MM.1S (cell line): ENCODE measurements around the gene SYNGR2.

Source experiments
- DNase-seq: peaks from one replicate; pipeline ENCODE4 v3.0.0-alpha.2; 2015
- H2AFZ ChIP-seq: fragments of 300-600 bp; sonication (generic); 2 replicates; pipeline ENCODE4 v1.6.0; 2016; ENCODE audit warnings: antibody characterized with exemption, low read length
- H3F3A ChIP-seq: fragments of 300-600 bp; sonication (generic); 2 replicates; pipeline ENCODE4 v1.6.1; 2016; ENCODE audit warnings: mild to moderate bottlenecking, antibody characterized with exemption, low read length, moderate library complexity, mixed read lengths; ENCODE audit not compliant: insufficient read depth
- H3K27ac ChIP-seq: fragments of 300-600 bp; sonication (generic); 2 replicates; pipeline ENCODE4 v1.5.1; 2016; ENCODE audit warnings: mild to moderate bottlenecking, low read length
- H3K27me3 ChIP-seq: fragments of 300-600 bp; sonication (generic); replicated peaks from 2 replicates; pipeline ENCODE4 v1.6.0; 2016; ENCODE audit warnings: low read length; ENCODE audit not compliant: insufficient read depth
- H3K36me3 ChIP-seq: fragments of 300-600 bp; sonication (generic); replicated peaks from 2 replicates; pipeline ENCODE4 v1.6.1; 2016; ENCODE audit warnings: mild to moderate bottlenecking, low read length, mixed read lengths; ENCODE audit not compliant: insufficient read depth
- H3K4me1 ChIP-seq: fragments of 300-600 bp; sonication (generic); 2 replicates; pipeline ENCODE4 v1.6.1; 2016; ENCODE audit warnings: low read length, mixed read lengths
- H3K4me2 ChIP-seq: fragments of 300-600 bp; sonication (generic); 2 replicates; pipeline ENCODE4 v1.6.0; 2016; ENCODE audit warnings: low read depth, low read length
- H3K4me3 ChIP-seq: fragments of 300-600 bp; sonication (generic); 2 replicates; pipeline ENCODE4 v1.5.1; 2016; ENCODE audit warnings: low read length, mixed read lengths
- H3K79me2 ChIP-seq: fragments of 300-600 bp; sonication (generic); 2 replicates; pipeline ENCODE4 v1.6.1; 2016; ENCODE audit warnings: mixed run types, low read length, mixed read lengths
- H3K9ac ChIP-seq: fragments of 300-600 bp; sonication (generic); 2 replicates; pipeline ENCODE4 v1.6.1; 2016; ENCODE audit warnings: low read length, mixed read lengths
- H3K9me2 ChIP-seq: fragments of 300-600 bp; sonication (generic); replicated peaks from 2 replicates; pipeline ENCODE4 v1.6.1; 2016; ENCODE audit warnings: mild to moderate bottlenecking, low read length, mixed read lengths; ENCODE audit not compliant: insufficient read depth
- H3K9me3 ChIP-seq: fragments of 300-600 bp; sonication (generic); replicated peaks from 2 replicates; pipeline ENCODE4 v1.6.1; 2016; ENCODE audit warnings: mild to moderate bottlenecking, low read length, mixed read lengths; ENCODE audit not compliant: insufficient read depth
- H4K20me1 ChIP-seq: fragments of 300-600 bp; sonication (generic); 2 replicates; pipeline ENCODE4 v1.6.1; 2016; ENCODE audit warnings: mild to moderate bottlenecking, low read length, moderate library complexity, mixed read lengths; ENCODE audit not compliant: insufficient read depth
- EZH2 ChIP-seq: fragments of 300-600 bp; sonication (generic); optimal IDR thresholded peaks from 2 replicates; pipeline ENCODE3; 2017; ENCODE audit warnings: low read depth, mild to moderate bottlenecking, antibody characterized with exemption, low read length, mixed read lengths
- EZH2phosphoT487 ChIP-seq: fragments of 300-600 bp; sonication (generic); IDR thresholded peaks from 2 replicates; pipeline ENCODE4 v1.6.1; 2018; ENCODE audit warnings: antibody characterized with exemption, low read length
- TF ChIP-seq, protein P1 (sequence below): fragments of 300-600 bp; sonication (generic); IDR thresholded peaks from 2 replicates; pipeline ENCODE4 v1.5.1; 2016; ENCODE audit warnings: antibody characterized with exemption, low read length, mixed read lengths

Gene SYNGR2

DNA sequence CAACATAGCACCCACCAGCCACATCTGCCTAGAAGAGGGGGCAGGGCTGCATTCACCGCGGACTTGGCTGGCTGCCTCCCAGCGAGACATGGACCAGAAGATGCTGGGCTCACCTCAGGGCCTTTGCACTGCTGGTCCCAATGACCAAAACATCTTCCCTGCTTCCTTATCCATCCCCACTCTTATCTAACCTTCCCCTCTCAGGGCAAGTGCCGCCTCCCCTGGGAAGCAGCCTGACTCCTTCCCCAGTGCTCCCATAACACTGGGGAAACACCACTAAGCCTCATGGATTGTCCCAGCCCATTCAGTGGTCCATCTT is 45.5 kb upstream of the SYNGR2 start:
- peaks cover 16% of the 10 kb centered on the region for H3F3A ChIP-seq
- 0 out of 2 replicates have a peak, but pooled peaks cover 6% of the 10 kb centered on the region for H3K36me3 ChIP-seq
- H3K4me1 ChIP-seq, result peaks cover 42% of the 10 kb centered on the region
- H2AFZ ChIP-seq, result no peak overlapping the region
- peak overlapping the region; percentile 81; the same call in 1 of the 2 replicates for H3K27ac ChIP-seq
- H3K4me2 ChIP-seq, result peak overlapping the region; percentile 85
- H3K4me3 ChIP-seq, result no peak overlapping the region
- no peaks in the 10 kb centered on the region for H3K9me2 ChIP-seq
- TF ChIP-seq, protein P1, sequence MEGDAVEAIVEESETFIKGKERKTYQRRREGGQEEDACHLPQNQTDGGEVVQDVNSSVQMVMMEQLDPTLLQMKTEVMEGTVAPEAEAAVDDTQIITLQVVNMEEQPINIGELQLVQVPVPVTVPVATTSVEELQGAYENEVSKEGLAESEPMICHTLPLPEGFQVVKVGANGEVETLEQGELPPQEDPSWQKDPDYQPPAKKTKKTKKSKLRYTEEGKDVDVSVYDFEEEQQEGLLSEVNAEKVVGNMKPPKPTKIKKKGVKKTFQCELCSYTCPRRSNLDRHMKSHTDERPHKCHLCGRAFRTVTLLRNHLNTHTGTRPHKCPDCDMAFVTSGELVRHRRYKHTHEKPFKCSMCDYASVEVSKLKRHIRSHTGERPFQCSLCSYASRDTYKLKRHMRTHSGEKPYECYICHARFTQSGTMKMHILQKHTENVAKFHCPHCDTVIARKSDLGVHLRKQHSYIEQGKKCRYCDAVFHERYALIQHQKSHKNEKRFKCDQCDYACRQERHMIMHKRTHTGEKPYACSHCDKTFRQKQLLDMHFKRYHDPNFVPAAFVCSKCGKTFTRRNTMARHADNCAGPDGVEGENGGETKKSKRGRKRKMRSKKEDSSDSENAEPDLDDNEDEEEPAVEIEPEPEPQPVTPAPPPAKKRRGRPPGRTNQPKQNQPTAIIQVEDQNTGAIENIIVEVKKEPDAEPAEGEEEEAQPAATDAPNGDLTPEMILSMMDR, result no peak
- no peak for TF ChIP-seq EZH2phosphoT487
- no peak for TF ChIP-seq EZH2
- no peaks in the 10 kb centered on the region for H3K27me3 ChIP-seq
- no peaks in the 10 kb centered on the region for H3K9me3 ChIP-seq
- peak overlapping the region; percentile 6; the same call in 1 of the 2 replicates for H3K9ac ChIP-seq
- H4K20me1 ChIP-seq, result no peaks in the 10 kb centered on the region
- no peak for DNase-seq
- H3K79me2 ChIP-seq, result peaks cover 88% of the 10 kb centered on the region

DNA sequence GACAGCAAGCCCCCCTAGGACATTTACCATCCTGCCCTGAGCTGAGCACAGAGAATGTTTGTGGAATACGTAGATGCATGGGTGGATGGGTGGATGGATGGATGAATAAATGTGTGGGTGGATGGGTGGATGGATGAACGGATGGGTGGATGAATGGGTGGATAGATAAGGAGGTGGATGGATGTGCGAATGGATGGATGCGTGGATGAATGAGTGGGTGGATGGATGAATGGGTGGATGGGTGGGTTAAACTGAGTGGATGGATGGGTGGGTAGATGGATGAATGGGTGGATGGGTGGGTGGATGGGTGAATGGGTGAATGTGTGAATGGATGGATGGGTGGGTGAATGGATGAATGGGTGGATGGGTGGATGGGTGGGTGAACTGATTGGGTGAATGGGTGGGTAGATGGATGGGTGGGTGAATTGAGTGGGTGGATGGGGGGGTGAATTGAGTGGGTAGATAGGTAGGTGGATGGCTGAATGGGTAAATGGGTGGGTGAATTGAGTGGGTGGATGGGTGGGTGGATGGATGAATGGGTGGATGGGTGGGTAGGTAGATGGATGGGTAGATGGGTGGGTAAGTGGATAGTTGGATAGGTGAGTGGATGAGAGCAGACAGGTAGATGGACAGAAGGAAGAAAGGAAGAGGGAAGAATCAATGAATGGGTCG is 45.0 kb upstream of the SYNGR2 start:
- H2AFZ ChIP-seq, result no peak overlapping the region
- H3K36me3 ChIP-seq, result 0 out of 2 replicates have a peak, but pooled peaks cover 6% of the 10 kb centered on the region
- no peaks in the 10 kb centered on the region for H3K9me3 ChIP-seq
- DNase-seq, result no peak
- no peaks in the 10 kb centered on the region for H4K20me1 ChIP-seq
- no peak overlapping the region for H3K9ac ChIP-seq
- peaks cover 91% of the 10 kb centered on the region for H3K79me2 ChIP-seq
- H3K4me1 ChIP-seq, result peaks cover 42% of the 10 kb centered on the region
- no peaks in the 10 kb centered on the region for H3K9me2 ChIP-seq
- H3K27ac ChIP-seq, result no peak overlapping the region; the same call in 1 of the 2 replicates
- TF ChIP-seq, protein P1, result no peak
- TF ChIP-seq EZH2phosphoT487 (no peak), EZH2 (no peak)
- H3K27me3 ChIP-seq, result no peaks in the 10 kb centered on the region
- peaks cover 16% of the 10 kb centered on the region for H3F3A ChIP-seq
- H3K4me2 ChIP-seq, result peak overlapping the region; percentile 85; the same call in 1 of the 2 replicates
- H3K4me3 ChIP-seq, result no peak overlapping the region

DNA sequence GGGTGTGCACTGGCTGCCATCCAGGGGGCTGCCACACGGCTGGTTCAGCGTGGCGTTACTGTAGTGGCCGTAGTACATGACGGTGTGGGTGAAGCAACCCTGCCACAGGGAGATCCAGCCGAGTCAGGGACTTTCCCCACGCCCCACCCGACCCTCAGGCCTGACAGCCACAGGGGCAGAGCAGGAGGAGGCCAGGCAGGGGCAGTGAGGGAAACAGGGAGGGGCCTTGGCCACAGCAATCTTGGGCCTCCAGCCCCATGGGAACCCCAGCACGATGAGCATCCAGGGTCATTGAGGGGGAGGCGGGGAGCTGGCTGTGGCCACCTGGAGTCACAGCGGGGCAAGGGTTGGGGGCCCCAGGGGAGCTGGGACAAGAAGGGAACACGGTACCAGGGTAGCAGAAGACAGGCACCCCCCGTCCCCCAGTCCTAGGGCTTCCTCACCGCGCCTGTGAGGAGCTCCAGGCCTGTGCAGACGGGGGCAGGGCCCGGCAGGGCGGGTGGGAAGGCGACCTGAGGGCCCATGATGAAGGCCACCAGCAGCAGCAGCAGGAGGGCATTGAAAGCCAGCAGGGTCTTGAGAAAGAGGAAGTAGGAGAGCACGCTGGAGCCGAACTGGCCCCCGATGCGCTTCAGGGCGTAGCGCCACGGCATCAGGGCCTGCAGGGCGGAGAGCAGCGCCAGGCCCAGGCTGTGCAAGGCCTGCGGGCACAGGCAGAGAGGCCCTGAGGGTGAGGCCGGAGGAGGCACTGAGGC is 44.1 kb upstream of the SYNGR2 start:
- Histone ChIP-seq H2AFZ (no peak overlapping the region), H3K9me2 (no peaks in the 10 kb centered on the region), H3K27me3 (no peaks in the 10 kb centered on the region), H4K20me1 (no peaks in the 10 kb centered on the region), H3K9me3 (no peaks in the 10 kb centered on the region), H3K36me3 (0 out of 2 replicates have a peak, but pooled peaks cover 6% of the 10 kb centered on the region), H3K4me2 (no peak overlapping the region), H3F3A (peaks cover 22% of the 10 kb centered on the region), H3K4me1 (peaks cover 47% of the 10 kb centered on the region), H3K27ac (no peak overlapping the region), H3K79me2 (peaks cover 83% of the 10 kb centered on the region), H3K9ac (no peak overlapping the region), H3K4me3 (no peak overlapping the region)
- TF ChIP-seq EZH2 (no peak), EZH2phosphoT487 (no peak)
- TF ChIP-seq, protein P1, result no peak
- DNase-seq, result no peak
